HepG2 (cell line): ENCODE results near the gene KIF1B. TPM values are rescaled to one million over a fixed set of nuclear protein-coding genes. Genes with fewer than 3 reads are reported as not detected.

Source experiments
- CENPX ChIP-seq: sonication (generic); formaldehyde crosslinking; IDR thresholded peaks from 2 replicates; pipeline ENCODE4 v1.9.0; 2021; ENCODE audit warnings: mild to moderate bottlenecking, missing genetic modification reagents, moderate library complexity
- GMEB1 ChIP-seq: sonication (generic); formaldehyde crosslinking; IDR thresholded peaks from 2 replicates; pipeline ENCODE4 v1.5.1; 2020; ENCODE audit warnings: missing genetic modification reagents, mild to moderate bottlenecking, borderline replicate concordance
- NFKB2 ChIP-seq: sonication (generic); formaldehyde crosslinking; IDR thresholded peaks from 2 replicates; pipeline ENCODE4 v1.4.0; 2020; ENCODE audit warnings: missing genetic modification reagents, borderline replicate concordance
- PHF8 ChIP-seq: sonication (generic); formaldehyde crosslinking; IDR thresholded peaks from 2 replicates; pipeline ENCODE4 v1.5.0; 2020; ENCODE audit warnings: missing genetic modification reagents
- SETDB1 ChIP-seq: sonication (generic); formaldehyde crosslinking; IDR thresholded peaks from 2 replicates; pipeline ENCODE4 v1.5.1; 2020; ENCODE audit warnings: missing genetic modification reagents, mild to moderate bottlenecking, borderline replicate concordance
- TRIM24 ChIP-seq: sonication (generic); formaldehyde crosslinking; IDR thresholded peaks from 2 replicates; pipeline ENCODE4 v1.8.0; 2022; ENCODE audit warnings: mild to moderate bottlenecking, missing genetic modification reagents
- ZHX2 ChIP-seq, 2 experiments: sonication (generic) in 1 of 2; formaldehyde crosslinking in 1 of 2; IDR thresholded peaks; 2 replicates each; pipeline versions ENCODE4 v1.6.1 to v1.9.0; 2014 to 2022; ENCODE audit warnings: antibody characterized with exemption in 1 of 2, borderline replicate concordance in 1 of 2, inconsistent platforms in 1 of 2, low read depth in 1 of 2, missing genetic modification reagents in 1 of 2
- ZNF101 ChIP-seq: sonication (generic); formaldehyde crosslinking; IDR thresholded peaks from 2 replicates; pipeline ENCODE4 v1.4.0; 2020; ENCODE audit warnings: mild to moderate bottlenecking, low read depth, missing genetic modification reagents, borderline replicate concordance
- ZNF138 ChIP-seq: sonication (generic); formaldehyde crosslinking; IDR thresholded peaks from 2 replicates; pipeline ENCODE4 v1.5.0; 2020; ENCODE audit warnings: mild to moderate bottlenecking, low read depth, missing genetic modification reagents
- ZNF235 ChIP-seq: sonication (generic); formaldehyde crosslinking; IDR thresholded peaks from 2 replicates; pipeline ENCODE4 v1.8.1; 2023; ENCODE audit warnings: mild to moderate bottlenecking, missing genetic modification reagents, borderline replicate concordance
- ZNF564 ChIP-seq: sonication (generic); formaldehyde crosslinking; IDR thresholded peaks from 2 replicates; pipeline ENCODE4 v1.8.1; 2023; ENCODE audit warnings: mild to moderate bottlenecking, missing genetic modification reagents
- ZNF878 ChIP-seq: sonication (generic); formaldehyde crosslinking; IDR thresholded peaks from 2 replicates; pipeline ENCODE4 v1.8.1; 2023; ENCODE audit warnings: mild to moderate bottlenecking, missing genetic modification reagents, moderate library complexity
- polyA plus RNA-seq, 8 experiments: library from polyadenylated mRNA; depleted of rRNA in 3 of 8; stranded (reverse) in 7 of 8; unstranded in 1 of 8; fragments of >200 nt; fragmentation: Illumina TruSeq in 4 of 8; extraction: Trizol in 4 of 8; gene quantifications; 2 replicates each; pipeline versions ENCODE4 v1.2.1 to v1.2.3, GENCODE V29; 2011 to 2016; ENCODE audit warnings: low read depth in 4 of 8, missing spikeins in 1 of 8, mixed read lengths in 1 of 8; ENCODE audit not compliant: insufficient read depth in 1 of 8
- total RNA-seq, 5 experiments: library from RNA; depleted of rRNA; stranded (reverse); fragments of >200 nt; fragmentation: Illumina TruSeq; extraction: Trizol; gene quantifications; 2 replicates each; pipeline ENCODE4 v1.2.3, GENCODE V29; 2016; ENCODE audit warnings: low read depth in 1 of 5
- TF ChIP-seq, protein P1 (sequence below): sonication (generic); formaldehyde crosslinking; IDR thresholded peaks from 2 replicates; pipeline ENCODE4 v1.8.0; 2022; ENCODE audit warnings: mild to moderate bottlenecking, missing genetic modification reagents, borderline replicate concordance
- TF ChIP-seq, protein P2 (sequence below): sonication (generic); formaldehyde crosslinking; IDR thresholded peaks from 2 replicates; pipeline ENCODE4 v1.9.0; 2021; ENCODE audit warnings: missing genetic modification reagents, borderline replicate concordance

The KIF1B gene
- total and polyA plus RNA-seq, 2 of the 13 experiments (the other 11 are each of a cell fraction or from before 2014, with no cell fraction given) = 26.7 to 32.5 TPM

DNA sequence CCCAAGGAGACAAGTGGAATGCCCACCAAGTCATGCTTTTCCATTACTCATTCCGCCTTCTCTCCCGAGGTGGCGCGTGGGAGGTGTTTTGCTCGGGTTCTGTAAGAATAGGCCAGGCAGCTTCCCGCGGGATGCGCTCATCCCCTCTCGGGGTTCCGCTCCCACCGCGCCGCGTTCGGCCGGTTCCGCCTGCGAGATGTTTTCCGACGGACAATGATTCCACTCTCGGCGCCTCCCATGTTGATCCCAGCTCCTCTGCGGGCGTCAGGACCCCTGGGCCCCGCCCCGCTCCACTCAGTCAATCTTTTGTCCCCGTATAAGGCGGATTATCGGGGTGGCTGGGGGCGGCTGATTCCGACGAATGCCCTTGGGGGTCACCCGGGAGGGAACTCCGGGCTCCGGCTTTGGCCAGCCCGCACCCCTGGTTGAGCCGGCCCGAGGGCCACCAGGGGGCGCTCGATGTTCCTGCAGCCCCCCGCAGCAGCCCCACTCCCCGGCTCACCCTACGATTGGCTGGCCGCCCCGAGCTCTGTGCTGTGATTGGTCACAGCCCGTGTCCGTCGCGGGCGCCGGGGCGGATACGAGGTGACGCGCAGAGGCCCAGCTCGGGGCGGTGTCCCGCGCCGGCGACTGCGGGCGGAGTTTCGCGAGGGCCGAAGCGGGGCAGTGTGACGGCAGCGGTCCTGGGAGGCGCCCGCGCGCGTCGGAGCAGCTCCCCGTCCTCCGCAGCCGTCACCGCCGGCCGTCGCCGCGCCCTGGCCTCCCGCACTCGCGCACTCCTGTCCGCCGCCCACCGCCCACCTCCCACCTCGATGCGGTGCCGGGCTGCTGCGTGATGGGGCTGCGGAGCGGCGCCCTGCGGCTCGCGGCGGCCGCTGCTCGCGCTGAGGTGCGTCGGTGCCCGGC, at the start of gene KIF1B (continued):
- TF ChIP-seq ZNF101 (no peak), ZNF138 (CRISPR knock-in tag) (peak; percentile 78; the same call in 1 of the 2 replicates), ZNF564 (CRISPR knock-in tag) (no peak), NFKB2 (CRISPR knock-in tag) (peak; percentile 77; the same call in 1 of the 2 replicates), TRIM24 (no peak), ZNF878 (CRISPR knock-in tag) (no peak), ZHX2 (IDR thresholded peaks at IDR 0.05; ENCODE audit: low read depth) (peak; percentile 22; the same call in 1 of the 2 replicates), ZHX2 (CRISPR knock-in tag; IDR thresholded peaks at IDR 0.05; ENCODE audit: borderline replicate concordance) (no peak), GMEB1 (peak; percentile 89), CENPX (no peak), PHF8 (CRISPR knock-in tag) (peak; percentile 78), ZNF235 (CRISPR knock-in tag) (no peak), SETDB1 (CRISPR knock-in tag) (no peak)
- TF ChIP-seq, protein P1, sequence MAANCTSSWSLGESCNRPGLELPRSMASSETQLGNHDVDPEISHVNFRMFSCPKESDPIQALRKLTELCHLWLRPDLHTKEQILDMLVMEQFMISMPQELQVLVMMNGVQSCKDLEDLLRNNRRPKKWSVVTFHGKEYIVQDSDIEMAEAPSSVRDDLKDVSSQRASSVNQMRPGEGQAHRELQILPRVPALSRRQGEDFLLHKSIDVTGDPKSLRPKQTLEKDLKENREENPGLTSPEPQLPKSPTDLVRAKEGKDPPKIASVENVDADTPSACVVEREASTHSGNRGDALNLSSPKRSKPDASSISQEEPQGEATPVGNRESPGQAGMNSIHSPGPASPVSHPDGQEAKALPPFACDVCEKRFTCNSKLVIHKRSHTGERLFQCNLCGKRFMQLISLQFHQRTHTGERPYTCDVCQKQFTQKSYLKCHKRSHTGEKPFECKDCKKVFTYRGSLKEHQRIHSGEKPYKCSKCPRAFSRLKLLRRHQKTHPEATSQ (CRISPR knock-in tag) = no peak
- TF ChIP-seq, protein P2, sequence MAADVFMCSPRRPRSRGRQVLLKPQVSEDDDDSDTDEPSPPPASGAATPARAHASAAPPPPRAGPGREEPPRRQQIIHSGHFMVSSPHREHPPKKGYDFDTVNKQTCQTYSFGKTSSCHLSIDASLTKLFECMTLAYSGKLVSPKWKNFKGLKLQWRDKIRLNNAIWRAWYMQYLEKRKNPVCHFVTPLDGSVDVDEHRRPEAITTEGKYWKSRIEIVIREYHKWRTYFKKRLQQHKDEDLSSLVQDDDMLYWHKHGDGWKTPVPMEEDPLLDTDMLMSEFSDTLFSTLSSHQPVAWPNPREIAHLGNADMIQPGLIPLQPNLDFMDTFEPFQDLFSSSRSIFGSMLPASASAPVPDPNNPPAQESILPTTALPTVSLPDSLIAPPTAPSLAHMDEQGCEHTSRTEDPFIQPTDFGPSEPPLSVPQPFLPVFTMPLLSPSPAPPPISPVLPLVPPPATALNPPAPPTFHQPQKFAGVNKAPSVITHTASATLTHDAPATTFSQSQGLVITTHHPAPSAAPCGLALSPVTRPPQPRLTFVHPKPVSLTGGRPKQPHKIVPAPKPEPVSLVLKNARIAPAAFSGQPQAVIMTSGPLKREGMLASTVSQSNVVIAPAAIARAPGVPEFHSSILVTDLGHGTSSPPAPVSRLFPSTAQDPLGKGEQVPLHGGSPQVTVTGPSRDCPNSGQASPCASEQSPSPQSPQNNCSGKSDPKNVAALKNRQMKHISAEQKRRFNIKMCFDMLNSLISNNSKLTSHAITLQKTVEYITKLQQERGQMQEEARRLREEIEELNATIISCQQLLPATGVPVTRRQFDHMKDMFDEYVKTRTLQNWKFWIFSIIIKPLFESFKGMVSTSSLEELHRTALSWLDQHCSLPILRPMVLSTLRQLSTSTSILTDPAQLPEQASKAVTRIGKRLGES = no peak
